Gastrocnemius medialis (tissue), 4 donors: ENCODE data around the gene ME3.

ENCODE experiments used
- POLR2A ChIP-seq, 2 donors: fragments of 450-650 bp; IDR thresholded peaks; one replicate each; pipeline ENCODE4 v1.6.1; 2017; ENCODE audit warnings: antibody characterized with exemption in 2 of 2, mild to moderate bottlenecking in 2 of 2, moderate library complexity in 2 of 2
- TF ChIP-seq, protein P1 (sequence below), 5 experiments: fragments of 450-650 bp in 3 of 5; fragments of 200-600 bp in 2 of 5; sonication (generic) in 2 of 5; IDR thresholded peaks in 4 of 5; conservative IDR thresholded peaks in 1 of 5; 1 replicate in 4 of 5; 2 replicates in 1 of 5; pipeline ENCODE4 v1.5.1; 2016 to 2019; ENCODE audit warnings: antibody characterized with exemption in 5 of 5, mild to moderate bottlenecking in 3 of 5, moderate library complexity in 3 of 5

DNA sequence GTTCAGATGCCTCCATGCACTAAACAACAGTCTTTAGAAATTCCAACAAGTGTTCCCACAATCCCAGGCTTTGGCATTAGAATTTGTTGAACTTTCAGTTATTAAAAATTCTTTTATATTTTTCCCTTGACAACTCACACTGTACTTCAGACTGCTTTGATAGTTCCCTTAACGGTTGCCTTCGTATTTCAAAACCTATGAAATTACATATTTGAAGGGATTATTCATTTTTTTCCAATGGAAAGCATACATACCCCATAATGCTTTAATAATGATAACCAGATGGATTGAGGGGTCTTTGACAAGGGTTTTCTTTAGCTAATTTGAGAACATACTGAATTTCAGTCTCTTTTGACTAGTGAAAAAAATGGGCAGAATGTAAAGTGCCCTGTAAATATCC lies 76.5 kb downstream of the ME3 start:
- TF ChIP-seq, protein P1, sequence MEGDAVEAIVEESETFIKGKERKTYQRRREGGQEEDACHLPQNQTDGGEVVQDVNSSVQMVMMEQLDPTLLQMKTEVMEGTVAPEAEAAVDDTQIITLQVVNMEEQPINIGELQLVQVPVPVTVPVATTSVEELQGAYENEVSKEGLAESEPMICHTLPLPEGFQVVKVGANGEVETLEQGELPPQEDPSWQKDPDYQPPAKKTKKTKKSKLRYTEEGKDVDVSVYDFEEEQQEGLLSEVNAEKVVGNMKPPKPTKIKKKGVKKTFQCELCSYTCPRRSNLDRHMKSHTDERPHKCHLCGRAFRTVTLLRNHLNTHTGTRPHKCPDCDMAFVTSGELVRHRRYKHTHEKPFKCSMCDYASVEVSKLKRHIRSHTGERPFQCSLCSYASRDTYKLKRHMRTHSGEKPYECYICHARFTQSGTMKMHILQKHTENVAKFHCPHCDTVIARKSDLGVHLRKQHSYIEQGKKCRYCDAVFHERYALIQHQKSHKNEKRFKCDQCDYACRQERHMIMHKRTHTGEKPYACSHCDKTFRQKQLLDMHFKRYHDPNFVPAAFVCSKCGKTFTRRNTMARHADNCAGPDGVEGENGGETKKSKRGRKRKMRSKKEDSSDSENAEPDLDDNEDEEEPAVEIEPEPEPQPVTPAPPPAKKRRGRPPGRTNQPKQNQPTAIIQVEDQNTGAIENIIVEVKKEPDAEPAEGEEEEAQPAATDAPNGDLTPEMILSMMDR (IDR thresholded peaks at IDR 0.05 in 4 of 5, conservative IDR thresholded peaks at IDR 0.05 in 1 of 5), result no peak
- no peak for TF ChIP-seq POLR2A (IDR thresholded peaks at IDR 0.05)
